ENCODE measurements around the gene SSH3.

The SSH3 gene

GRCh38 chr11:67293090-67293489 lies 10.2 kb upstream of the SSH3 start:
- no peak for DNase-seq

DNA sequence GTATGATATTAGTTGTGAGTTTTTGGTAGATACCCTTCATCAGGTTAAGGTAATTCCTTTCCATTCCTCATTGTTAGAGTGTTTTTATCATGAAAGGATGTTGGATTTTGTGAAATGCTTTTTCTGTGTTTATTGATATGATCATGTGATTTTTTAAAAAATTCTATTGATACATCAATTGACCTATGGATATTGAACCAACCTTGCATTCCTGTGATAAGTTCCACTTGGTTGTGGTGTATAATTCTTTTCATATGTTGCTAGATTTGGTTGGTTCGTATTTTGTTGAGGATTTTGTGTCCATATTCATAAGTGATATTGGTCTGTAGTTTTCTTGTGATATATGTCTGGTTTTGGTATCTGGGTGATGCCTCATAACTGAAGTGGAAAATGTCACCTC lies 7.5 kb upstream of the SSH3 start:
- no peak for DNase-seq

DNA sequence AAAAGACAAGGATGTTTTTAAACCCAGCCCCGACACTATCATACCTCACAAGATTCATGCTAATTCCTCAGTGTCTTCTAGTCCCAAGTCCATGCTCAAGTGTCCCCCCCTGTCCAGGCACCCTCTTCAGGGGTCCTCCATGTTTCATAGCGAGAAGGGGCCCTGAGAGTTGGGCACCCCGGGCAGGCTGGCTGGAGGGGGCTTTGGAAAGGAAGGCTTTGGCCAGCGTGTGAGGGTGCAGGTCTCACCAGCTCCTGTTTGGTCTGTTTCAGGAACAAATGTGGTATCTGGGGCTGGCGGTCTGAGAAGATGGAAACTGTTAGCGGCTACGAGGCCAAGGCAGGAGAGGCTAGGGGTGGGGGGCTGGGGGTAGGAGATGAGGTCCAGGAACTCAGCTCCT lies 4.5 kb upstream of the SSH3 start:
- DNase-seq: no peak

GRCh38 chr11:67299471-67300191 lies 3.7 kb upstream of the SSH3 start:
- no peak for DNase-seq

GRCh38 chr11:67300256-67300755 lies 3.0 kb upstream of the SSH3 start:
- DNase-seq: no peak

DNA sequence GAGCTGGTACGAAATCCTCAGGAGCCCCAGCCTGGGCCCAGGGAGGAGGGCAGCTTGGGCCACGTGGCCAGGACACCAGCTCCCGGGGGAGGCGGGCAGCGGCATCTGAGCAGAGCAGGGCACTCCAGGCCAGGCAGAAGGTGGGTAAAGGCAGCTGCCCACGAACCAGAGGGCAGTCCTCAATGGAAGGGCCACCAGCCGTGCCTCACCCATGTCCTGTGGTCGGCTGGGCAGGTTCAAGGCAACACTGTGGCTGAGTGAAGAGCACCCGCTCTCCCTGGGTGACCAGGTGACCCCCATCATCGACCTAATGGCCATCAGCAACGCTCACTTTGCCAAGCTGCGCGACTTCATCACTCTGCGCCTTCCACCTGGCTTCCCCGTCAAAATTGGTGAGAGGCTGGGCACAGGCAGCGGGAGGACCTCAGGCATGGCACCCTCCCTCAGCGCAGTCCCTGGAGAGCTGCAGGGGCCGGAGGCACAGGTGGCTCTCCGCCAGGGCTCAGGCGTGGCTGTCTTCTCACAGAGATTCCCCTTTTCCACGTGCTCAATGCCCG lies 2.5 kb upstream of the SSH3 start:
- DNase-seq: no peak

GRCh38 chr11:67301313-67301921 lies 1.9 kb upstream of the SSH3 start:
- DNase-seq: no peak

GRCh38 chr11:67301951-67302516 lies 1.3 kb upstream of the SSH3 start:
- no peak for DNase-seq

- DNase-seq: no peak
These were observed 679 bp upstream of the SSH3 start for GRCh38 chr11:67302571-67303131.

DNA sequence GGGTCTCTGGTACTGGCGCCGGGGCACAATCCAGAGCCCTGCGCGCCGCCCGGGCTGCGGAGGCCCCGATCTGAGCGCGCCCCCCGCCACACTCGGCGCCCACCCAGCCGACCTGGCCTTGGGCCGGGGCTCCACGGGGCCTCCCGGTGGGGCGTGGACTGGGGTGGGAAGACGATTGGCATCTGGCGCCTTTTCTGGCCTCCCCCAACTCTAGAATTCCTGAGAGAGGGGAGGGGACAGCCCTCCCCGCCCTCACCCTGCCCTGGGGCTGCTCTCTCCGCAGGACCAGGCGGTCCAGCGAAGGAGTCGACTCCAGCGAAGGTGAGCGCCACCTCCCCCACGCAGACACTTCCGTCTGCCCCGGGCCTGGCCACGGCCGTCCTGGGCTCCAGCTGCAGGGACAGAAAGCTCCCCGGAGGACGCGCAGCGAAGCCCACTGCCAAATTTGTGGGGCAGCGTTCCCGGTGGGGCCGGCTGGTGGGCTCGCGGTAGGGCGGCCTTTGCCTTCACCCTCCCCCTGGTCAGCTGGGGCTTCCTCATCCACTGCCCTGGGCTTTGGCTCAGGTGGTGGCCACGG lies 593 bp downstream of the SSH3 start:
- no peak for DNase-seq

DNA sequence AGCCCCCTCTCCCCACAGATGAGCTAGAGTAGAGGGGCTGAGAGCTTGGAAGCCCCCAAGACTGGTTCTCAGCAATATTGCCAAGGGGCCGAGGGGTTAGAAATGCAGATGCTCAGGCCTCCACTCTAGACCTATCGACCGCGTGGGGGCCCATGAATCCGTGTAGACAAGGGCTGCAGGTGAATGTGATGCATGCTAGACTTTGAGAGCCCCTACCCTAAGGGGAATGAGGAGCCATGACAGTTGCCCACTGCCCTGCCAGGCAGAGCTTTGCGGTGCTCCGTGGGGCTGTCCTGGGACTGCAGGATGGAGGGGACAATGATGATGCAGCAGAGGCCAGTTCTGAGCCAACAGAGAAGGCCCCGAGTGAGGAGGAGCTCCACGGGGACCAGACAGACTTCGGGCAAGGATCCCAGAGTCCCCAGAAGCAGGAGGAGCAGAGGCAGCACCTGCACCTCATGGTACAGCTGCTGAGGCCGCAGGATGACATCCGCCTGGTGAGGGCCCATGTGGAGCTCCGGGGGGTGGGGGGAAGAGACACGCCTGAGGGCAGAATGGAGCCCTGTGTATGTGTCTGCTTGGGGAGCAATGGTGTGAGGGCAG lies 1.3 kb downstream of the SSH3 start:
- DNase-seq: no peak

- no peak for DNase-seq
These were observed 3.6 kb downstream of the SSH3 start for GRCh38 chr11:67306769-67307544.

GRCh38 chr11:67307545-67308001 lies 4.2 kb downstream of the SSH3 start:
- DNase-seq: no peak

DNA sequence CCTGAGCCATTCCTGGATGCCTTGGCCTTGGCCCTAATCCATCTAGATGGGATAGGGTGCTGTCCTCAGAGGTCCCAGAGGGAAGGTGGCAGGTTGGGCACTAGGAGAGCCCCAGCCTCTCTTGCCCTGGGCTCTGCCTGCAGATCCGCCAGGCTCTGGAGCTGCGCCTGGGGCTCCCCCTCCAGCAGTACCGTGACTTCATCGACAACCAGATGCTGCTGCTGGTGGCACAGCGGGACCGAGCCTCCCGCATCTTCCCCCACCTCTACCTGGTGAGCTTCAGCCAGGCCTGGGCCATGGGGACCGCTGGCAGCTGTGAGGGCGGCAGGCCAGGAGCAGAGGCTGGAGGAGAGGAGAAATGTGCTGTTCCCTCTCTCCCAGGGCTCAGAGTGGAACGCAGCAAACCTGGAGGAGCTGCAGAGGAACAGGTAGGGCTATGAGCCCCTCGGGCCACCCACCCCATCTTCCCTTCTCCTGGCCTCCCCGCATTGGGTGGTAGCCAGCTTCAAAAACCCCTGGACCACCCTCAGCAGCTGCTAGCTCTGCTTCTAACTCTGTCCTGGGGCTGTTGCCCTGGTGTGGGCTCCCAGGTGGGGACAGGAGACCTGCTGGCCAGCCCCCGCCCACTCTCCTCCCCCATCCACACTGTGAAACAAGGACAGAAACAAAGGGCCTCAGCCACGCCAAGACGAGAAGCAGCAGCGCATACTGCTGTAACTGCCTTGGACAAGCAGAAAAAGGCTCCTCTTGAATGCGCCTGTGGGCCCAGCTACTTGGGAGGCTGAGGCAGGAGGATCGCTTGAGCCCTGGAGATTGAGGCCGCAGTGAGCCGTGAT lies 4.9 kb downstream of the SSH3 start:
- no peak for DNase-seq

GRCh38 chr11:67309166-67309565 lies 5.8 kb downstream of the SSH3 start:
- no peak for DNase-seq

- no peak for DNase-seq
These were observed 6.3 kb downstream of the SSH3 start for GRCh38 chr11:67309661-67310061.

- no peak for DNase-seq
These were observed 7.1 kb downstream of the SSH3 start for GRCh38 chr11:67310246-67311050.

DNA sequence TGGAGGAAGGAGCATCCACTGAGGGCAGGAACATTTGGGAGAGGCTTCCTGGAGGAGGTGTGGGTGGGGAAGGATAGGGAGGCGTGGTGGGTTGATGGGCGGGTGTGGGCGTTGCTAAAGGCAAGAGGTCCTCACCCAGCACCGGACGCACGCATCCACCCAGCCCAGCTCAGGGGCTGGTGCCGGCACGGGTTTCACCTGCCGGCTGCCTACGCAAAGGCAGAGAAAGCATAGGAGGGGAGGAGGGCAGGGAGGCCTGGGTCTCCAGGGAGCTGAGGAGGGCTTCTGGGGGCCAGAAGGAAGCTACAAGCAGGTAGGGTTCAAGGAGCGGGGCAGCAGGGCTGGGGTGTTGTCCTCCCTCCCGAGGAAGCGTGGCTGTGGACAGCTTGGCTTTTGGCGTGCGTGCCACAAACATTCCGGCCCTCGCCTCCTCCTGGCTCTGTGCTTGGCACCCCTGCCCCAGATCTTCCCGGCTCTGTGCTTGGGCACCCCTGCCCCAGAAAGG lies 7.8 kb downstream of the SSH3 start:
- no peak for DNase-seq

DNA sequence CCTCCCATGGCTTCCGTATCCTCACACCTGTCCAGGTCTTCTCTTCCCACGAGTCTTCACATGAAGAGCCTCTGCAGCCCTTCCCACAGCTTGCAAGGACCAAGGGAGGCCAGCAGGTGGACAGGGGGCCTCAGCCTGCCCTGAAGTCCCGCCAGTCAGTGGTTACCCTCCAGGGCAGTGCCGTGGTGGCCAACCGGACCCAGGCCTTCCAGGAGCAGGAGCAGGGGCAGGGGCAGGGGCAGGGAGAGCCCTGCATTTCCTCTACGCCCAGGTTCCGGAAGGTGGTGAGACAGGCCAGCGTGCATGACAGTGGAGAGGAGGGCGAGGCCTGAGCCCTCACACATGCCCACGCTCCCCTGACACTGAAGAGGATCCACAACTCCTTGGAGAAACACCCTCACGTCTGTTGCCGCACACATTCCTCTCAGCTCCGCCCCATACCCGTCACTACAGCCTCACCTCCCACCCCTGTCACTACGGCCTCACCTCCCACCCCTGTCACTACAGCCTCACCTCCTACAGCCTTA lies 8.3 kb downstream of the SSH3 start:
- no peak for DNase-seq

All from activated gamma-delta T cell (primary cell).